OCI-LY1 (cell line): ENCODE data around the gene TMX1.

Experiments
- H2AFZ ChIP-seq: fragments of 200-600 bp; sonication (generic), shearing (Covaris generic); 2 replicates; pipeline ENCODE4 v1.6.0; 2014; ENCODE audit warnings: antibody characterized with exemption, mild to moderate bottlenecking, low read length
- H3F3A ChIP-seq: fragments of 200-600 bp; sonication (generic), shearing (Covaris generic); 2 replicates; pipeline ENCODE4 v1.6.0; 2014; ENCODE audit warnings: mild to moderate bottlenecking, antibody characterized with exemption, low read length, moderate library complexity; ENCODE audit not compliant: insufficient read depth
- H3K27ac ChIP-seq: fragments of 200-600 bp; sonication (generic); 2 replicates; pipeline ENCODE4 v1.5.1; 2014; ENCODE audit warnings: low read length, mixed run types, mild to moderate bottlenecking, low read depth; ENCODE audit not compliant: poor library complexity, severe bottlenecking
- H3K27me3 ChIP-seq: fragments of 200-600 bp; sonication (generic); 2 replicates; pipeline ENCODE4 v1.6.0; 2014; ENCODE audit warnings: antibody characterized with exemption, mild to moderate bottlenecking, low read length, moderate library complexity; ENCODE audit not compliant: insufficient read depth
- H3K36me3 ChIP-seq: fragments of 200-600 bp; sonication (generic); 2 replicates; pipeline ENCODE4 v1.6.1; 2014; ENCODE audit warnings: mild to moderate bottlenecking, antibody characterized with exemption, low read length, moderate library complexity, mixed read lengths; ENCODE audit not compliant: insufficient read depth
- H3K4me1 ChIP-seq: fragments of 200-600 bp; sonication (generic); 2 replicates; pipeline ENCODE4 v1.5.1; 2014; ENCODE audit warnings: mild to moderate bottlenecking, low read length, moderate library complexity; ENCODE audit not compliant: insufficient read depth, severe bottlenecking
- H3K4me2 ChIP-seq: fragments of 200-600 bp; sonication (generic), shearing (Covaris generic); 2 replicates; pipeline ENCODE4 v1.6.1; 2014; ENCODE audit warnings: low read length
- H3K4me3 ChIP-seq: fragments of 200-600 bp; sonication (generic); 2 replicates; pipeline ENCODE4 v1.5.1; 2014; ENCODE audit warnings: low read length, low read depth, mild to moderate bottlenecking, mixed read lengths; ENCODE audit not compliant: poor library complexity, severe bottlenecking
- H3K79me2 ChIP-seq: fragments of 200-600 bp; shearing (Covaris generic); 2 replicates; pipeline ENCODE4 v1.6.1; 2016; ENCODE audit warnings: mixed run types, low read length, mixed read lengths; ENCODE audit not compliant: insufficient read depth
- H3K9ac ChIP-seq: fragments of 200-600 bp; sonication (generic), shearing (Covaris generic); 2 replicates; pipeline ENCODE4 v1.6.1; 2014; ENCODE audit warnings: mild to moderate bottlenecking, low read length, mixed read lengths
- H3K9me2 ChIP-seq: fragments of 200-600 bp; sonication (generic), shearing (Covaris generic); 2 replicates; pipeline ENCODE4 v1.6.1; 2014; ENCODE audit warnings: low read depth, mild to moderate bottlenecking, low read length, mixed read lengths
- H3K9me3 ChIP-seq: fragments of 200-600 bp; shearing (Covaris generic); 2 replicates; pipeline ENCODE4 v1.6.1; 2014; ENCODE audit warnings: low read length, mixed read lengths
- H4K20me1 ChIP-seq: fragments of 200-600 bp; sonication (generic), shearing (Covaris generic); 2 replicates; pipeline ENCODE4 v1.6.0; 2016; ENCODE audit warnings: mild to moderate bottlenecking, low read length; ENCODE audit not compliant: insufficient read depth
- CTCF ChIP-seq: fragments of 200-600 bp; sonication (generic), shearing (Covaris generic); IDR thresholded peaks from 2 replicates; pipeline ENCODE4 v1.5.1; 2017; ENCODE audit warnings: mild to moderate bottlenecking, antibody characterized with exemption, low read length, moderate library complexity, mixed read lengths
- EZH2 ChIP-seq: fragments of 200-600 bp; sonication (generic), shearing (Covaris generic); IDR thresholded peaks from 2 replicates; pipeline ENCODE4 v1.8.0; 2017; ENCODE audit warnings: borderline replicate concordance, mixed run types, mild to moderate bottlenecking, antibody characterized with exemption, low read length, moderate library complexity, mixed read lengths

Gene TMX1

GRCh38 chr14:51277753-51278415 is 37.8 kb downstream of the TMX1 start:
- Histone ChIP-seq H3K4me2 (no peak overlapping the region), H3K4me3 (no peak overlapping the region), H3K4me1 (no peaks in the 10 kb centered on the region), H3K9me3 (no peaks in the 10 kb centered on the region), H3K9me2 (no peaks in the 10 kb centered on the region), H3K36me3 (peaks cover 8% of the 10 kb centered on the region; the same call in 1 of the 2 replicates), H3F3A (no peaks in the 10 kb centered on the region; the same call in 1 of the 2 replicates), H3K79me2 (no peaks in the 10 kb centered on the region), H3K9ac (no peak overlapping the region), H4K20me1 (no peaks in the 10 kb centered on the region), H2AFZ (no peak overlapping the region), H3K27ac (no peak overlapping the region), H3K27me3 (no peaks in the 10 kb centered on the region)
- TF ChIP-seq CTCF (no peak), EZH2 (no peak)

- Histone ChIP-seq H3K4me1 (peaks cover 6% of the 10 kb centered on the region), H3F3A (no peaks in the 10 kb centered on the region; the same call in 1 of the 2 replicates), H3K4me3 (no peak overlapping the region), H3K79me2 (no peaks in the 10 kb centered on the region), H3K27me3 (no peaks in the 10 kb centered on the region), H4K20me1 (no peaks in the 10 kb centered on the region), H3K9me2 (no peaks in the 10 kb centered on the region), H3K4me2 (no peak overlapping the region), H3K9ac (no peak overlapping the region), H3K36me3 (peaks cover 4% of the 10 kb centered on the region; the same call in 1 of the 2 replicates), H3K27ac (no peak overlapping the region), H3K9me3 (no peaks in the 10 kb centered on the region), H2AFZ (no peak overlapping the region)
- TF ChIP-seq EZH2 (no peak), CTCF (no peak)
Measured at GRCh38 chr14:51282517-51282916, 42.5 kb downstream of the TMX1 start.

- Histone ChIP-seq H3K9ac (no peak overlapping the region), H3K9me3 (no peaks in the 10 kb centered on the region), H3K4me1 (peaks cover 6% of the 10 kb centered on the region), H3K4me2 (no peak overlapping the region), H3K27me3 (no peaks in the 10 kb centered on the region), H3K9me2 (no peaks in the 10 kb centered on the region), H3K4me3 (no peak overlapping the region), H3K36me3 (no peaks in the 10 kb centered on the region), H4K20me1 (no peaks in the 10 kb centered on the region), H3K79me2 (no peaks in the 10 kb centered on the region), H3K27ac (no peak overlapping the region), H3F3A (no peaks in the 10 kb centered on the region; the same call in 1 of the 2 replicates), H2AFZ (no peak overlapping the region)
- TF ChIP-seq CTCF (peak; percentile 67), EZH2 (no peak)
Measured at GRCh38 chr14:51283402-51284085, 43.5 kb downstream of the TMX1 start.
